Kidney (tissue), 14 donors: ENCODE results near the gene TREML1. TPM values are rescaled to one million over a fixed set of nuclear protein-coding genes. Genes with fewer than 3 reads are reported as not detected.

ENCODE experiments used
- DNase-seq, 5 donors: peaks; one replicate each; pipeline ENCODE4 v3.0.0-alpha.2; 2013 to 2020
- FAIRE-seq: peaks from 2 replicates; lab custom pipeline; 2012; peaks lifted over from hg19 to GRCh38; lab: Jason Lieb, UNC
- H3K27ac ChIP-seq, 2 donors: one replicate each; pipeline ENCODE4 v1.7.0; 2013; ENCODE audit warnings: low read depth in 2 of 2, low read length in 2 of 2, inconsistent platforms in 1 of 2
- H3K27me3 ChIP-seq: one replicate; pipeline ENCODE4 v1.7.1; 2013; ENCODE audit warnings: low read length, inconsistent platforms; ENCODE audit not compliant: control insufficient read depth, insufficient read depth
- H3K36me3 ChIP-seq, 3 donors: one replicate each; pipeline versions ENCODE4 v1.7.0 to v1.7.1; 2013; ENCODE audit warnings: low read length in 3 of 3, control low read depth in 1 of 3, inconsistent platforms in 1 of 3; ENCODE audit not compliant: insufficient read depth in 3 of 3, control insufficient read depth in 2 of 3
- H3K4me1 ChIP-seq, 3 donors: one replicate each; pipeline versions ENCODE4 v1.7.0 to v1.7.1; 2013; ENCODE audit warnings: low read length in 3 of 3, inconsistent platforms in 1 of 3, low read depth in 1 of 3; ENCODE audit not compliant: control insufficient read depth in 2 of 3, insufficient read depth in 2 of 3
- H3K4me3 ChIP-seq, 3 donors: one replicate each; pipeline versions ENCODE4 v1.7.0 to v1.8.1; 2013; ENCODE audit warnings: low read length in 3 of 3, control low read depth in 1 of 3, inconsistent platforms in 1 of 3
- H3K9ac ChIP-seq, 3 donors: one replicate each; pipeline versions ENCODE4 v1.7.0 to v1.7.1; 2013; ENCODE audit warnings: low read length in 3 of 3, control low read depth in 1 of 3, inconsistent platforms in 1 of 3
- H3K9me3 ChIP-seq, 3 donors: one replicate each; pipeline versions ENCODE4 v1.7.0 to v1.7.1; 2013; ENCODE audit warnings: low read length in 3 of 3, control low read depth in 1 of 3, inconsistent platforms in 1 of 3; ENCODE audit not compliant: control insufficient read depth in 2 of 3, insufficient read depth in 1 of 3
- CTCF ChIP-seq: IDR thresholded peaks from 3 replicates; pipeline ENCODE4 v1.5.1; 2012; ENCODE audit warnings: mild to moderate bottlenecking, moderate library complexity, borderline replicate concordance; ENCODE audit not compliant: insufficient read depth; ENCODE audit errors: extremely low read depth
- intact Hi-C: fragments of 100-400 bp; cut with DNase I; formaldehyde crosslinking; loops from one replicate; pipeline ENCODE4 v1.11.1; 2022
- polyA plus RNA-seq: library from polyadenylated mRNA; stranded (reverse); fragments of 350-450 nt; fragmentation: Illumina TruSeq; extraction: RNeasy Lipid Tissue Mini Kit (QIAGEN cat#74804); gene quantifications from one replicate; pipeline ENCODE4 v1.2.3, GENCODE V29; 2014; ENCODE audit warnings: low read depth, low replicate concordance; ENCODE audit not compliant: insufficient read depth
- total RNA-seq: library from RNA; stranded (reverse); fragmentation: NEBNext Ultra II Directional; extraction: Animal tissue kit (Norgen Biotek cat#: 25700); gene quantifications from one replicate; pipeline ENCODE4 v1.2.1, GENCODE V29; 2021
- donor health status: control.
- donor health status: control.
- donor health status: control.
- donor health status: control.
- donor health status: control.
- donor health status: DM: yes; HTN: yes; CAD: no.
- donor health status: Normal renal cell carcinoma (clear cell type).

The TREML1 gene
- total and polyA plus RNA-seq, 2 donors from 2014 or later, result 1.0 TPM; not detected in 1

GRCh38 chr6:41163419-41163717 lies 9.2 kb upstream of the TREML1 start:
- H3K27me3 ChIP-seq, result no peaks in the 10 kb centered on the region
- no peak for DNase-seq
- no peak overlapping the region for H3K9ac ChIP-seq
- peaks cover 0 to 3% (median 0%) of the 10 kb centered on the region in 3 donors for H3K4me1 ChIP-seq
- H3K4me3 ChIP-seq, result no peak overlapping the region
- FAIRE-seq, result no peak
- no peak for TF ChIP-seq CTCF
- H3K36me3 ChIP-seq, result no peaks in the 10 kb centered on the region
- H3K27ac ChIP-seq, result no peak overlapping the region
- no peaks in the 10 kb centered on the region for H3K9me3 ChIP-seq
- intact Hi-C loops, result no loop called here

- no peak for FAIRE-seq
- H3K4me3 ChIP-seq, result no peak within 1 kb of the TSS
Measured at GRCh38 chr6:41162687-41163418, 8.7 kb upstream of the TREML1 start, which contains the start of gene TREM2. TREM2 (minus strand) TSS chr6:41163116; CDS start chr6:41163082, 34 bp downstream.

GRCh38 chr6:41161851-41162552 lies 7.9 kb upstream of the TREML1 start:
- FAIRE-seq (no peak), DNase-seq (no peak)
- no peak for TF ChIP-seq CTCF
- Histone ChIP-seq H3K36me3 (no peaks in the 10 kb centered on the region), H3K4me1 (peaks cover 0 to 3% (median 0%) of the 10 kb centered on the region in 3 donors), H3K4me3 (no peak overlapping the region), H3K27ac (no peak overlapping the region), H3K9ac (no peak overlapping the region), H3K27me3 (no peaks in the 10 kb centered on the region), H3K9me3 (no peaks in the 10 kb centered on the region)
- intact Hi-C loops, result no loop called here

More at GRCh38 chr6:41162687-41163418, 8.7 kb upstream of the TREML1 start, which contains the start of gene TREM2:
- Histone ChIP-seq H3K4me1 (peaks cover 0 to 3% (median 0%) of the 10 kb centered on the region in 3 donors), H3K36me3 (no peaks in the 10 kb centered on the region), H3K27ac (no peak within 1 kb of the TSS), H3K9me3 (no peaks in the 10 kb centered on the region), H3K27me3 (no peaks in the 10 kb centered on the region), H3K9ac (no peak within 1 kb of the TSS)
- no peak for TF ChIP-seq CTCF
- intact Hi-C loops, result no loop called here
- DNase-seq, result no peak
